ENCODE measurements around the gene NKD1.

NKD1 gene

DNA sequence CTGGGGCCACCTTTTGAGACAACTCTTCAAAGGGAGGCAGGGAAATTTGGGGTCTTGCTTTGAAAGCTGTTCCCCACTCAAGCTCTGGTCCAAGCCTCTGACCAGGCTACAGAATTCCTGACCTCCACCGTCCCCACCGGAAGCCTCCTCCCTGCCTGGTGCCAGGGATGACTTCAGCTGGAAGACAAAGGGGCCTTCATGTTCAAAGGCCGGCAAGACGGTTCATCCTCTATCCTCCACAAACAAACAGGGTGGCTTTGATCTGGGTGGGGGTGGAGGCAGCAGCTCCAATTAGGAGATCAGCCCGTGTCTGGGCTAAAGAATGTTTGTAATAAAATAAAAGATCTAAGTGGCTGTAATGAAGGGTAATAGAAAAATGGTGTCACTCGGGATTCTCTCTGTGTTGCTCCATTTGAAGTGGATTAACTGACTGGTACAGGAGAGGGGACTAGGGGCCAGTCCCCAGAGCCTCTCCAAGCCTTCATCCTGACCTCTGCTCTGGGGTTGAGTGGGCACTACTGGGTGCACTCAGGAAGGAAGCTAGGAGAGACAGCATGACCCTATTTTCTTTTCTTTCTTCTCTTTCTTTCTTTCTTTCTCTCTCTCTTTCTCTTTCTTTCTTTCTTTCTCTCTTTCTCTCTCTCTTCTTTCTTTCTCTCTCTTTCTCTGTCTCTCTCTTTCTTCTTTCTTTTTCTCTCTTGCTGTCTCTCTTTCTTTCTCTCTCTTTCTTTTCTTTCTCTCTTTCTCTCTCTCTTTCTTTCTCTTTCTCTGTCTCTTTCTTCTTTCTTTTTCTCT is 27.5 kb upstream of the NKD1 start:
- TF ChIP-seq, protein P1, sequence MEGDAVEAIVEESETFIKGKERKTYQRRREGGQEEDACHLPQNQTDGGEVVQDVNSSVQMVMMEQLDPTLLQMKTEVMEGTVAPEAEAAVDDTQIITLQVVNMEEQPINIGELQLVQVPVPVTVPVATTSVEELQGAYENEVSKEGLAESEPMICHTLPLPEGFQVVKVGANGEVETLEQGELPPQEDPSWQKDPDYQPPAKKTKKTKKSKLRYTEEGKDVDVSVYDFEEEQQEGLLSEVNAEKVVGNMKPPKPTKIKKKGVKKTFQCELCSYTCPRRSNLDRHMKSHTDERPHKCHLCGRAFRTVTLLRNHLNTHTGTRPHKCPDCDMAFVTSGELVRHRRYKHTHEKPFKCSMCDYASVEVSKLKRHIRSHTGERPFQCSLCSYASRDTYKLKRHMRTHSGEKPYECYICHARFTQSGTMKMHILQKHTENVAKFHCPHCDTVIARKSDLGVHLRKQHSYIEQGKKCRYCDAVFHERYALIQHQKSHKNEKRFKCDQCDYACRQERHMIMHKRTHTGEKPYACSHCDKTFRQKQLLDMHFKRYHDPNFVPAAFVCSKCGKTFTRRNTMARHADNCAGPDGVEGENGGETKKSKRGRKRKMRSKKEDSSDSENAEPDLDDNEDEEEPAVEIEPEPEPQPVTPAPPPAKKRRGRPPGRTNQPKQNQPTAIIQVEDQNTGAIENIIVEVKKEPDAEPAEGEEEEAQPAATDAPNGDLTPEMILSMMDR (IDR thresholded peaks at IDR 0.05; ENCODE audit: borderline replicate concordance, insufficient read depth, low read depth, low read length), result no peak
- no peak overlapping the region for H3K4me3 ChIP-seq (ENCODE audit: low read depth, low read length)

DNA sequence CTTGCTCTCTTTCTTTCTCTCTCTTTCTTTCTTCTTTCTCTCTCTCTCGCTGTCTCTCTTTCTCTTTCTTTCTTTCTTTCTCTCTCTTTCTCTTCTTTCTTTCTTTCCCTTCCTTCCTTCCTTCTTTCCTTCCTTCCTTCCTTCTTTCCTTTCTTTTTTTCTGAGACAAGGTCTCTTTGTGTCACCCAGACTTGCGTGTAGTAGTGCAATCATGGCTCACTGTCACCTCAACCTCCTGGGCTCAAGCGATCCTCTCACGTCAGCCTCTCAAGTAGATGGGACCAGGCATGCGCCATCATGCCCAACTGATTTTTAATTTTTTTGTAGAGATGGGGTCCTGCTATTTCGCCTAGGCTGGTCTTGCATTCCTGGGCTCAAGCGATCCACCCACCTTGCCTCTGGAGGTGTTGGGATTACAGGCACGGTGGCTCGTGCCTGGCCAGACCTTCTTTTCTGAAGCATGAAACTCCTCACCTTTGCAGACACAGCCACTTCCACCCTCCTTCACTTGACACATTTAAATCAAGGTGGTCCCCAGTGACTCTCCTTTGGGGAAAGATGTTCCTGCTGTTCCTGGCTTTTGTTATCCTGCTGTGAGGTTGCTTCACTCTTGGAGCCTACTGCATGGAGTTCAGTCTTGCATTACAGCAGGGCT is 26.8 kb upstream of the NKD1 start:
- TF ChIP-seq, protein P1 (IDR thresholded peaks at IDR 0.05; ENCODE audit: borderline replicate concordance, insufficient read depth, low read depth, low read length), result no peak

DNA sequence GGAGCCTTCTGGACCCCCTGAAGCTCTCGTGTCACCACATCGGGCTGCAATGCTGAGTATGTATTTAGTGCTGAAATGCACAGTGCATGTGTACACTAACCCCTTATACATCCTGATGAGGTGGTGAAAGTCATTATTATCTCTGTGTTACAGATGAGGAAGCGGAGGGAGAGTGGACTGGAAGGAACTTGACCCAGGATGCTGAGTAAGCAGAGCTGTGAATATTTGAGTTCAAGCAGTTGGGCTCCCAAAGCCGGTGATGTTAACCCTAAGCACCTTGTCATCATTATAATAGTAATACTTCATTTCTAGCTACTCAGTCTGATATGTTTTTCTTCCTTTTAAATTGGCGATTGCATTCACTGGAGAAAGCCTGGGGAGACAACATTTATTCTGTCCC is 25.9 kb upstream of the NKD1 start:
- TF ChIP-seq, protein P1 (IDR thresholded peaks at IDR 0.05; ENCODE audit: borderline replicate concordance, insufficient read depth, low read depth, low read length), result no peak
- H3K4me3 ChIP-seq (ENCODE audit: low read depth, low read length), result no peak overlapping the region

More for the DNA sequence above, 26.8 kb upstream of the NKD1 start:
- H3K4me3 ChIP-seq (ENCODE audit: low read depth, low read length), result no peak overlapping the region

DNA sequence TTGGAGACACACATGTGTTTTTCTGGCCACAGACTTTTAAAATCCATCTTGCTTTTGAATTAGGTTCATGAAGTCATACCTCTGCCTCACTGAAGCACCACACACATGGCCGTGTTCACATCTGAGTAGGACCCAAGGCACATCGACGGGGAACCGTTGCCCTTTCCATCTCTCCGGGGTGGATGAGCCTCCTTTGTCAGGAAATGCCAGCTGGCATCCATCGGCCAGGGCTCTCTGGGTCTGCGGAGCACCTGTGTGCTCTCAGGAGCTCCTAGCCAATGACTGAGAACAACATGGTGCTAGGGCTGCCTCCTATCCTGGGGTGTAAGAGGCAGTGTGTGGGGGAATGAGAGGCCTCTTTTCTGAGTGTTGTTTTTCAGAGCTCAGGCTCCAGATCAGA is 24.5 kb upstream of the NKD1 start:
- no peak overlapping the region for H3K4me3 ChIP-seq (ENCODE audit: low read depth, low read length)
- TF ChIP-seq, protein P1 (IDR thresholded peaks at IDR 0.05; ENCODE audit: borderline replicate concordance, insufficient read depth, low read depth, low read length), result no peak

DNA sequence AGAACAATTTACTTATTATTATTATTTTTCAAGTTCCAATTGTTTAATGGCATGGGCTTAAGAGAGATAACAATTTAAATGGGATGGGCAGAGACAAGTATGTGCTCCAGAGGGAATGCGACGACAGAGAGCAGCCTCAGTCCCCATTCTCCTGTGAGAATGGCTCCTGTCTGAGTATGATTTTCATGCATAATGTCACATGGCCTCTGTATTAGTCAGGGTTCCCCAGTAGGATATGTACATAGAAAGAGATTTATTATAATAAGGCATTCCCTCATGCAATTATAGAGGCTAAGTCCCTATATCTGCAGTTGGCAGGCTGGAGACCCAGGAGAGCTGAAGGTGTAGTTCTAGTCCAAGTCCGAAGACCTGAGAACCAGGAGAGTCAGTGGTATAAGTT is 22.9 kb upstream of the NKD1 start:
- H3K4me3 ChIP-seq (ENCODE audit: low read depth, low read length), result no peak overlapping the region
- TF ChIP-seq, protein P1 (IDR thresholded peaks at IDR 0.05; ENCODE audit: borderline replicate concordance, insufficient read depth, low read depth, low read length), result no peak

DNA sequence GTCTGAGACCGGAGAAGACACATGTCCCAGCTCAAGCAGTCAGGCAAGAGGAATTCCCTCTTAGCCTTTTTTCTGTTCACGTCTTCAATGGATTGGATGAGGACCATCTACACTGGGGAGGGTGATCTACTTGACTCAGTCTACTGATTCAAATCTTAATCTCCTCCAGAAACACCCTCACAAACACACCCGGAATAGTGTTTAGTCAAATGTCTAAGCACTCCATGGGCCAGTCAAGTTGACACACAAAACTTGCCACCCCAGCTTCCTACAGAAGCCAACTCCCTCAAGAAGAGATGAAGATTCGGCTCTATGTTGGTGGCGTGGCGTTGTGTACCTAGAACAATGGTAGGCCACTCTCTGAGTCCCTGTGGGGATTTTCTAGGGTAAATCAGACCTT is 22.5 kb upstream of the NKD1 start:
- no peak overlapping the region for H3K4me3 ChIP-seq (ENCODE audit: low read depth, low read length)
- TF ChIP-seq, protein P1 (IDR thresholded peaks at IDR 0.05; ENCODE audit: borderline replicate concordance, insufficient read depth, low read depth, low read length), result no peak

DNA sequence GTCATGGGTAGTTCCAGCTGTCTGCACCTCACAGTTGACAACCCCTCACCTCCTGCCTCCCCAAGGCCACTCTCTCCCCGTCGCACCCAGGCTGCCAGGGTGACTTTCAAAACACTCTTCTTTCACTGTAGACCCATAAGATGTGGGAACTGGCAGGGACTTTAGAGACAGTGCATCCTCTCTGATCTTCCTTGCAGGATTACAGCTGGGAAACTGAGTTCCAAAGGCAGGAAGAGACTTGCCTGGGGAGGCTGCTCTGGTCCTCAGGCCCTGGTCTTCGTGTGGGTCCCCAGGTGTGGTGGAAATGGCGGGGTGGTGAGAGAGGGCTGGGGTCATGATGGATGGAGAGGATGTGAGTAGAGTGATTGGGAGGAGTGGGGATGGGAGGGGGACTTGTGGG is 21.9 kb upstream of the NKD1 start:
- H3K4me3 ChIP-seq (ENCODE audit: low read depth, low read length), result no peak overlapping the region
- TF ChIP-seq, protein P1 (IDR thresholded peaks at IDR 0.05; ENCODE audit: borderline replicate concordance, insufficient read depth, low read depth, low read length), result no peak
